ENCODE results near the gene GPR34. TPM values are rescaled to one million over a fixed set of nuclear protein-coding genes. Genes with fewer than 3 reads are reported as not detected.
"Not testable (repeated sequence)": the region's sequence is repeated elsewhere in the genome, so short reads cannot be mapped to it uniquely, and the experiment has no call there.

Gene GPR34
- total RNA-seq, 1 donor from 2014 or later, result not detected

DNA sequence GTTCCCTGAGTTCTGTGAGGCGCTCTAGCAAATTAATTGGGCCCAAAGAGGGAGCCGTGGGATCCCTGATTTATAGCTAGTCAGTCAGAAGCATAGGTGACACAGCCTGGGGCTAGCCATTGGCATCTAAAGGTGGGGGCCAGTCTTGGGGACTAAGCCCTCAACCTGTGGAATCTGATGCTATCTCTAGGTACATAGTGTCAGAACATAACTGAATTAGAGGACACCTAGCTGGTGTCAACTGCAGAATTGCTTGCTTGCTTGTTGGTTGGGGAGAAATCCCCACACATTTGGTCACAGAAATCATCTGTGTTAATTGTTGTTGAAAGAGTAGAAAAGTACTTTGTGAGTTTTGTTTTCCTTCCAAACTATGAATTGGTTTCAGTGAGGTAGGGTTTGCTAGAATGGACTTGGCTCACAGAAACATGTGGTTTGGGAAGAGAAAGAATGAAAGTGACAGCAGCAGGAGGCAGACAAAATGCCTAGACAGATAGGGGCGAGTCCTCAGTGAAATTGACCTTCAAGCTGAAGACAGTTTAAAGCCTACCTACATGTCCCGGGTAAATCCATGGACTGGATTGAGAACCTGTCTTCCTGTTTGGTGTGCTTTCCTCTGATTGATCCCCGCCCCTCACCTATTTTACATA is 22.4 kb downstream of the GPR34 start:
- TF ChIP-seq, protein P1, sequence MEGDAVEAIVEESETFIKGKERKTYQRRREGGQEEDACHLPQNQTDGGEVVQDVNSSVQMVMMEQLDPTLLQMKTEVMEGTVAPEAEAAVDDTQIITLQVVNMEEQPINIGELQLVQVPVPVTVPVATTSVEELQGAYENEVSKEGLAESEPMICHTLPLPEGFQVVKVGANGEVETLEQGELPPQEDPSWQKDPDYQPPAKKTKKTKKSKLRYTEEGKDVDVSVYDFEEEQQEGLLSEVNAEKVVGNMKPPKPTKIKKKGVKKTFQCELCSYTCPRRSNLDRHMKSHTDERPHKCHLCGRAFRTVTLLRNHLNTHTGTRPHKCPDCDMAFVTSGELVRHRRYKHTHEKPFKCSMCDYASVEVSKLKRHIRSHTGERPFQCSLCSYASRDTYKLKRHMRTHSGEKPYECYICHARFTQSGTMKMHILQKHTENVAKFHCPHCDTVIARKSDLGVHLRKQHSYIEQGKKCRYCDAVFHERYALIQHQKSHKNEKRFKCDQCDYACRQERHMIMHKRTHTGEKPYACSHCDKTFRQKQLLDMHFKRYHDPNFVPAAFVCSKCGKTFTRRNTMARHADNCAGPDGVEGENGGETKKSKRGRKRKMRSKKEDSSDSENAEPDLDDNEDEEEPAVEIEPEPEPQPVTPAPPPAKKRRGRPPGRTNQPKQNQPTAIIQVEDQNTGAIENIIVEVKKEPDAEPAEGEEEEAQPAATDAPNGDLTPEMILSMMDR (IDR thresholded peaks at IDR 0.05; ENCODE audit: unreplicated experiment), result no peak

GRCh38 chrX:41716222-41716621 is 27.4 kb downstream of the GPR34 start:
- peaks cover 5% of the 10 kb centered on the region for H3K4me1 Mint-ChIP-seq
- no peaks in the 10 kb centered on the region for H3K27me3 Mint-ChIP-seq (ENCODE audit: low read depth)
- peaks cover 49% of the 10 kb centered on the region for H3K9me3 Mint-ChIP-seq
- no peak overlapping the region for H3K4me3 Mint-ChIP-seq
- no peak for DNase-seq (ENCODE audit: low spot score in 2 of 2, unreplicated experiment in 2 of 2)
- peaks cover 22% of the 10 kb centered on the region for H3K36me3 Mint-ChIP-seq
- H3K27ac Mint-ChIP-seq, result no peak overlapping the region
- TF ChIP-seq, protein P1 (IDR thresholded peaks at IDR 0.05; ENCODE audit: unreplicated experiment), result no peak

More for the DNA sequence above, 22.4 kb downstream of the GPR34 start:
- no peaks in the 10 kb centered on the region for H3K27me3 Mint-ChIP-seq (ENCODE audit: low read depth)
- peaks cover 25% of the 10 kb centered on the region for H3K9me3 Mint-ChIP-seq
- no peaks in the 10 kb centered on the region for H3K4me1 Mint-ChIP-seq
- H3K4me3 Mint-ChIP-seq, result no peak overlapping the region
- DNase-seq (ENCODE audit: low spot score in 2 of 2, unreplicated experiment in 2 of 2), result no peak
- no peaks in the 10 kb centered on the region for H3K36me3 Mint-ChIP-seq
- no peak overlapping the region for H3K27ac Mint-ChIP-seq

DNA sequence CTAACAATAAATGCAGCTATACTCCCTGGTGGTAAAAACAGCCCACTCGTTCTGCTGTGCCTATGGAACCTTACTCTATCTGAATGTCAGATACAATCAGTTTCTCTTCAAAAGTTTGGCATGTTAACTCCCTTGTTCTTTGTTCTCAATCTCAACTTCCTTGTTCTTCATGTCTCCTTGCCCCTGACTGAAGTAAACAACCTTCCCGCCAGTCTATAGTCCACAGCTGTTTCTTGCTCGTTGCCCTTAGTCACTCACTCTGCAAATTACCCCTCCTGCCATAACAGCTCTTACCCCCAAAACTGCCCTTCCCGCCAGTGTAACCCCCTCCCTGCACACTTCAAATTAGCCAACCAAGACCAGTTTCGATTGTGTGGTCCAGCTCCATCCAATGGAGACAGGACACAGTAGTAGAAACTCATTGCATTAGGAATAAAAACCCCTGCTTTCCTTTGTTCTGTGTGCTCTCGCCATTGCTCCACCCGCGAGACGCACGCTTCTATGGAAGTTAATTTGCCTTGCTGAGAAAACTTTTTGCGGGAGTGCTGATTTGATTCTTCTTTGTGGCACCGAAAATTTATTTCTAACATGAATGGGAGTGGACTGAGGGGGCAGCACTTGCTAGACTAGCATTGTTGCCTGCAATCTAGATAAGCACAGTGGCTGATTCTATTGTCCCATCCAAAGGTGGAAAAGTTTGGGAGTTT is 28.1 kb downstream of the GPR34 start:
- H3K36me3 Mint-ChIP-seq, result peaks cover 22% of the 10 kb centered on the region
- H3K27me3 Mint-ChIP-seq (ENCODE audit: low read depth), result no peaks in the 10 kb centered on the region
- peaks cover 55% of the 10 kb centered on the region for H3K9me3 Mint-ChIP-seq
- peaks cover 5% of the 10 kb centered on the region for H3K4me1 Mint-ChIP-seq
- H3K4me3 Mint-ChIP-seq, result no peak overlapping the region
- TF ChIP-seq, protein P1 (IDR thresholded peaks at IDR 0.05; ENCODE audit: unreplicated experiment), result no peak
- DNase-seq (ENCODE audit: low spot score in 2 of 2, unreplicated experiment in 2 of 2), result no peak
- H3K27ac Mint-ChIP-seq, result no peak overlapping the region

DNA sequence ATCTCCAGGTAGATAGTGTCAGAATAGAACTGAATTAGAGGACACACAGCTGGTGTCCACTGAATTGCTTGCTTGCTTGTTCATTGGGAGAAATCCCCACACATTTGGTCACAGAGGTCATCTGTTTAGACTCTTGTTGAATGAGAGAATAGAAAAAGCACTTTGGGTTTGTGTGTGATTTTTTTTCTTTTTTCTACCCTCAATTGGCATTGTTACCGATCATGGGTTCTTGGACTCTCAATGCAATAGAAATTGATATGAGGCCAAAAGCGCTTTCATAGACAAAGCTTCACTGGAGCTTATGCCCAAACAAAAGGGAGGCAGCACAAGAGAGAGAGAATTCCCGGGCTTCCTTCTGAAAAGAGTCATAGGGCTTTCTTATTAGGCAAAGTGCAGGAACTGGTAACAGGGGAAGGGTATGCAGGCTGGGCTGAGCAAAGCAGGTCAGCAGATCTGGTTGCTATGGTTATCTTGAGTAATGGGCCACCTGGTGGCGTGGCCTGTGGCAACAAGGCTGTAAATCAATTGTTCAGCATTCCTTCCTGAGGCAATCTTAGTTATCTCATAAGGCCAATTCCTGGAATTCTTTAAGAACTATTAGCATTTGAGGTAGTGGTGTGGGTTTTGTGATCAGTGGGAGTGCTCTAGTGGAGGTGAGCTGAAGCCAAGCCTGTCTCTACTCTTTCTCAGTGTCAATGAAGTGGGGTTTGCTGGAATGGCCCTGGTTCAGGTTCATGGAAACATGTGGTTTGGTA is 29.9 kb downstream of the GPR34 start:
- Mint-ChIP-seq H3K36me3 (peaks cover 22% of the 10 kb centered on the region), H3K27ac (peak overlapping the region; percentile 56), H3K4me3 (no peak overlapping the region), H3K4me1 (peaks cover 5% of the 10 kb centered on the region), H3K27me3 (ENCODE audit: low read depth) (no peaks in the 10 kb centered on the region), H3K9me3 (peaks cover 57% of the 10 kb centered on the region)
- TF ChIP-seq, protein P1 (IDR thresholded peaks at IDR 0.05; ENCODE audit: unreplicated experiment), result no peak
- DNase-seq (ENCODE audit: low spot score in 2 of 2, unreplicated experiment in 2 of 2), result no peak

GRCh38 chrX:41719610-41720009 is 30.8 kb downstream of the GPR34 start:
- not testable (repeated sequence) for H3K4me3 Mint-ChIP-seq; H3K4me1 Mint-ChIP-seq; H3K27ac Mint-ChIP-seq; DNase-seq (ENCODE audit: low spot score in 2 of 2, unreplicated experiment in 2 of 2); H3K27me3 Mint-ChIP-seq (ENCODE audit: low read depth)
- Mint-ChIP-seq H3K9me3 (peaks cover 51% of the 10 kb centered on the region), H3K36me3 (peaks cover 22% of the 10 kb centered on the region)
